GM18526 (cell line): Measurements from ENCODE around the gene ZBTB12.

Source experiments
- POLR2A ChIP-seq: IDR thresholded peaks from 3 replicates; pipeline ENCODE4 v1.6.1; 2011; ENCODE audit not compliant: insufficient read length; ENCODE audit errors: extremely low read depth

ZBTB12 gene

GRCh38 chr6:31850765-31851484, 51.0 kb downstream of the ZBTB12 start:
- TF ChIP-seq POLR2A = no peak
